ENCODE results near the gene TMEM62.

The TMEM62 gene

GRCh38 chr15:43219929-43220928 is 86.8 kb downstream of the TMEM62 start:
- no peak overlapping the region for H2AFZ ChIP-seq (ENCODE audit: low read depth, low read length)
- peaks cover 15 to 33% of the 10 kb centered on the region in 2 experiments for H3K27me3 ChIP-seq (ENCODE audit: control insufficient read depth in 1 of 2, insufficient read depth in 1 of 2, low read length in 2 of 2)
- no peak overlapping the region for H3K14ac ChIP-seq (ENCODE audit: low read length in 2 of 2)
- H3K4me3 ChIP-seq (ENCODE audit: insufficient read depth in 1 of 2, low read depth in 1 of 2, low read length in 2 of 2), result no peak overlapping the region
- H3K4me1 ChIP-seq (ENCODE audit: control insufficient read depth, insufficient read depth, low read depth, low read length), result no peaks in the 10 kb centered on the region
- no peak overlapping the region for H2AK5ac ChIP-seq (ENCODE audit: low read length, severe bottlenecking)
- H3K36me3 ChIP-seq (ENCODE audit: control insufficient read depth in 1 of 2, insufficient read depth in 2 of 2, low read depth in 1 of 2, low read length in 2 of 2), result no peaks in the 10 kb centered on the region
- DNase-seq, result no peak
- no peak overlapping the region for H3K4ac ChIP-seq (ENCODE audit: low read depth in 1 of 2, low read length in 2 of 2)
- no peak overlapping the region for H2BK15ac ChIP-seq (ENCODE audit: low read depth, poor library complexity, severe bottlenecking)
- no peak overlapping the region for H4K8ac ChIP-seq (ENCODE audit: low read length)
- no peak overlapping the region for H3K18ac ChIP-seq (ENCODE audit: low read depth in 1 of 2, low read length in 2 of 2)
- no peak overlapping the region for H2BK12ac ChIP-seq (ENCODE audit: low read length in 2 of 2)
- no peak overlapping the region for H2BK120ac ChIP-seq (ENCODE audit: low read depth, low read length)
- no peak overlapping the region for H3K4me2 ChIP-seq (ENCODE audit: low read length, poor library complexity, severe bottlenecking)
- H3K9ac ChIP-seq (ENCODE audit: low read length), result no peak overlapping the region
- H4K91ac ChIP-seq (ENCODE audit: low read length), result no peak overlapping the region
- no peaks in the 10 kb centered on the region for H3K79me1 ChIP-seq (replicated peaks; ENCODE audit: low read length, poor library complexity, severe bottlenecking)
- H3K27ac ChIP-seq (ENCODE audit: low read length, poor library complexity, severe bottlenecking), result no peak overlapping the region
- 87% methylated on average over 16 of the region's 16 CpGs for WGBS
- no peaks in the 10 kb centered on the region for H3K9me3 ChIP-seq (ENCODE audit: control insufficient read depth, low read length)
- no peak overlapping the region for H2BK5ac ChIP-seq (ENCODE audit: low read depth, low read length, poor library complexity, severe bottlenecking)
- no peak overlapping the region for H3K23ac ChIP-seq (ENCODE audit: low read length in 2 of 2)

DNA sequence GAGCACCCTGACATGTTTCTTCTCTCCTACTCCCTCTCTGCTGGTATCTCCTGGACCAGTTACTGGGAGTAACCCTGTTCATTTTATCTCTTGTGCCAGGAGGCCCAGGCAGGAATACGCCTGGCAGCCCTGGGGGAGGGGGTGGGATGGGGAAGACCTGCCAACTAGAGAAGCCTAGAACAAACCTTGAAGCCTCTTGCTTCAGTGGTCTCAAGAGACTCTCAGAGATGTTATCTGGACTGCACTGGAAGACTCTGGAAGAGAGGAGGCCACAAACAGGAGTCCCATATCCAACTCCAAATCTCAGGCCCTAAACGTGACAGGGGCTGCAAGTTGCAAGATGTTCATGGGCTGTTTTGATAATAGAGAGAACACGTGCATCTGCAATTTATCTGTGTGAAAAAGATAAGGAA is 87.6 kb downstream of the TMEM62 start, which contains the start of gene EPB42:
TSS of gene EPB42 (minus strand) at position 28 of the 413 bp plus-strand sequence. CDS start 193 bp downstream, outside the sequence.
- no peak within 1 kb of the TSS for H3K4me2 ChIP-seq (ENCODE audit: low read length, poor library complexity, severe bottlenecking)
- 59% methylated on average over 3 of the region's 3 CpGs for WGBS
- no peaks in the 10 kb centered on the region for H3K9me3 ChIP-seq (ENCODE audit: control insufficient read depth, low read length)
- DNase-seq, result no peak
- no peak within 1 kb of the TSS for H2AFZ ChIP-seq (ENCODE audit: low read depth, low read length)
- H2BK5ac ChIP-seq (ENCODE audit: low read depth, low read length, poor library complexity, severe bottlenecking), result no peak within 1 kb of the TSS
- H3K4me1 ChIP-seq (ENCODE audit: control insufficient read depth, insufficient read depth, low read depth, low read length), result no peaks in the 10 kb centered on the region
- H4K91ac ChIP-seq (ENCODE audit: low read length), result no peak within 1 kb of the TSS
- H3K9ac ChIP-seq (ENCODE audit: low read length), result no peak within 1 kb of the TSS
- no peak within 1 kb of the TSS for H4K8ac ChIP-seq (ENCODE audit: low read length)
- H3K18ac ChIP-seq (ENCODE audit: low read depth in 1 of 2, low read length in 2 of 2), result no peak within 1 kb of the TSS
- no peak within 1 kb of the TSS for H3K4me3 ChIP-seq (ENCODE audit: insufficient read depth in 1 of 2, low read depth in 1 of 2, low read length in 2 of 2)
- no peak within 1 kb of the TSS for H2BK15ac ChIP-seq (ENCODE audit: low read depth, poor library complexity, severe bottlenecking)
- H3K79me1 ChIP-seq (replicated peaks; ENCODE audit: low read length, poor library complexity, severe bottlenecking), result no peaks in the 10 kb centered on the region
- no peak within 1 kb of the TSS for H2AK5ac ChIP-seq (ENCODE audit: low read length, severe bottlenecking)
- H2BK120ac ChIP-seq (ENCODE audit: low read depth, low read length), result no peak within 1 kb of the TSS
- H3K23ac ChIP-seq (ENCODE audit: low read length in 2 of 2), result no peak within 1 kb of the TSS
- H3K36me3 ChIP-seq (ENCODE audit: control insufficient read depth in 1 of 2, insufficient read depth in 2 of 2, low read depth in 1 of 2, low read length in 2 of 2), result no peaks in the 10 kb centered on the region
- H3K27me3 ChIP-seq (ENCODE audit: control insufficient read depth in 1 of 2, insufficient read depth in 1 of 2, low read length in 2 of 2), result peaks cover 15 to 33% of the 10 kb centered on the region in 2 experiments
- H3K14ac ChIP-seq (ENCODE audit: low read length in 2 of 2), result no peak within 1 kb of the TSS
- no peak within 1 kb of the TSS for H2BK12ac ChIP-seq (ENCODE audit: low read length in 2 of 2)
- H3K27ac ChIP-seq (ENCODE audit: low read length, poor library complexity, severe bottlenecking), result no peak within 1 kb of the TSS
- no peak within 1 kb of the TSS for H3K4ac ChIP-seq (ENCODE audit: low read depth in 1 of 2, low read length in 2 of 2)

- no peaks in the 10 kb centered on the region for H3K36me3 ChIP-seq (ENCODE audit: control insufficient read depth in 1 of 2, insufficient read depth in 2 of 2, low read depth in 1 of 2, low read length in 2 of 2)
- no peaks in the 10 kb centered on the region for H3K9me3 ChIP-seq (ENCODE audit: control insufficient read depth, low read length)
- H3K23ac ChIP-seq (ENCODE audit: low read length in 2 of 2), result no peak overlapping the region
- H3K4me1 ChIP-seq (ENCODE audit: control insufficient read depth, insufficient read depth, low read depth, low read length), result no peaks in the 10 kb centered on the region
- H3K27ac ChIP-seq (ENCODE audit: low read length, poor library complexity, severe bottlenecking), result no peak overlapping the region
- H3K79me1 ChIP-seq (replicated peaks; ENCODE audit: low read length, poor library complexity, severe bottlenecking), result no peaks in the 10 kb centered on the region
- H2BK12ac ChIP-seq (ENCODE audit: low read length in 2 of 2), result no peak overlapping the region
- DNase-seq, result no peak
- no peak overlapping the region for H2BK120ac ChIP-seq (ENCODE audit: low read depth, low read length)
- H3K14ac ChIP-seq (ENCODE audit: low read length in 2 of 2), result no peak overlapping the region
- H3K9ac ChIP-seq (ENCODE audit: low read length), result no peak overlapping the region
- no peak overlapping the region for H2BK15ac ChIP-seq (ENCODE audit: low read depth, poor library complexity, severe bottlenecking)
- no peak overlapping the region for H2AK5ac ChIP-seq (ENCODE audit: low read length, severe bottlenecking)
- no CpG with 5 or more reads among the region's 1 CpG for WGBS
- no peak overlapping the region for H4K91ac ChIP-seq (ENCODE audit: low read length)
- H3K4ac ChIP-seq (ENCODE audit: low read depth in 1 of 2, low read length in 2 of 2), result no peak overlapping the region
- peaks cover 15 to 30% of the 10 kb centered on the region in 2 experiments for H3K27me3 ChIP-seq (ENCODE audit: control insufficient read depth in 1 of 2, insufficient read depth in 1 of 2, low read length in 2 of 2)
- no peak overlapping the region for H2AFZ ChIP-seq (ENCODE audit: low read depth, low read length)
- H4K8ac ChIP-seq (ENCODE audit: low read length), result no peak overlapping the region
- H3K4me3 ChIP-seq (ENCODE audit: insufficient read depth in 1 of 2, low read depth in 1 of 2, low read length in 2 of 2), result no peak overlapping the region
- H3K18ac ChIP-seq (ENCODE audit: low read depth in 1 of 2, low read length in 2 of 2), result no peak overlapping the region
- H3K4me2 ChIP-seq (ENCODE audit: low read length, poor library complexity, severe bottlenecking), result no peak overlapping the region
- H2BK5ac ChIP-seq (ENCODE audit: low read depth, low read length, poor library complexity, severe bottlenecking), result no peak overlapping the region
Measured at GRCh38 chr15:43221422-43221821, 88.0 kb downstream of the TMEM62 start.

GRCh38 chr15:43225201-43225949 is 92.0 kb downstream of the TMEM62 start:
- Histone ChIP-seq H2AFZ (ENCODE audit: low read depth, low read length) (no peak overlapping the region), H2BK15ac (ENCODE audit: low read depth, poor library complexity, severe bottlenecking) (no peak overlapping the region), H3K27me3 (ENCODE audit: control insufficient read depth in 1 of 2, insufficient read depth in 1 of 2, low read length in 2 of 2) (peaks cover 15 to 22% of the 10 kb centered on the region in 2 experiments), H3K4me3 (ENCODE audit: insufficient read depth in 1 of 2, low read depth in 1 of 2, low read length in 2 of 2) (no peak overlapping the region), H3K14ac (ENCODE audit: low read length in 2 of 2) (no peak overlapping the region), H2BK12ac (ENCODE audit: low read length in 2 of 2) (no peak overlapping the region), H3K27ac (ENCODE audit: low read length, poor library complexity, severe bottlenecking) (no peak overlapping the region), H3K36me3 (ENCODE audit: control insufficient read depth in 1 of 2, insufficient read depth in 2 of 2, low read depth in 1 of 2, low read length in 2 of 2) (no peaks in the 10 kb centered on the region), H3K18ac (ENCODE audit: low read depth in 1 of 2, low read length in 2 of 2) (no peak overlapping the region), H4K91ac (ENCODE audit: low read length) (no peak overlapping the region), H3K23ac (ENCODE audit: low read length in 2 of 2) (no peak overlapping the region), H3K4ac (ENCODE audit: low read depth in 1 of 2, low read length in 2 of 2) (no peak overlapping the region), H2AK5ac (ENCODE audit: low read length, severe bottlenecking) (no peak overlapping the region), H2BK5ac (ENCODE audit: low read depth, low read length, poor library complexity, severe bottlenecking) (no peak overlapping the region), H3K9ac (ENCODE audit: low read length) (no peak overlapping the region), H3K9me3 (ENCODE audit: control insufficient read depth, low read length) (no peaks in the 10 kb centered on the region), H3K79me1 (replicated peaks; ENCODE audit: low read length, poor library complexity, severe bottlenecking) (no peaks in the 10 kb centered on the region), H4K8ac (ENCODE audit: low read length) (no peak overlapping the region), H3K4me2 (ENCODE audit: low read length, poor library complexity, severe bottlenecking) (no peak overlapping the region), H2BK120ac (ENCODE audit: low read depth, low read length) (no peak overlapping the region), H3K4me1 (ENCODE audit: control insufficient read depth, insufficient read depth, low read depth, low read length) (no peaks in the 10 kb centered on the region)
- WGBS, result 52% methylated on average over 16 of the region's 16 CpGs
- peak; percentile 68 for DNase-seq

All from mesenchymal stem cell (in vitro differentiated cells and primary cell).